Inflammatory macrophage (primary cell): Measurements from ENCODE around the gene RANBP10.

Experiments
- DNase-seq, 2 donors: peaks; one replicate each; pipeline ENCODE4 v3.0.0-alpha.2; 2020 to 2022

Gene RANBP10

GRCh38 chr16:67674851-67675578, 131.3 kb downstream of the RANBP10 start:
- no peak for DNase-seq

GRCh38 chr16:67673712-67674580, 132.4 kb downstream of the RANBP10 start:
- DNase-seq: peak; percentile 82 to 85
